Right atrium auricular region (tissue), 2 donors: ENCODE data around the gene TNRC6C. TPM values are rescaled to one million over a fixed set of nuclear protein-coding genes. Genes with fewer than 3 reads are reported as not detected.
A peak's percentile ranks its signal among the peaks of the same experiment; 100 is the strongest.

ENCODE experiments used
- DNase-seq: peaks from one replicate; pipeline ENCODE4 v3.0.0-alpha.2; 2019; ENCODE audit warnings: low spot score
- H3K27ac ChIP-seq, 2 donors: fragments of 200-600 bp; sonication (generic); 1 replicate in 1 of 2; 2 replicates in 1 of 2; pipeline ENCODE4 v1.5.1; 2016 to 2019
- H3K27me3 ChIP-seq, 2 donors: fragments of 200-600 bp; sonication (generic); one replicate each; pipeline versions ENCODE4 v1.5.1 to v1.6.0; 2017 to 2019
- H3K36me3 ChIP-seq: fragments of 200-600 bp; sonication (generic); one replicate; pipeline ENCODE4 v1.5.1; 2016
- H3K4me1 ChIP-seq, 2 donors: fragments of 200-600 bp; sonication (generic); one replicate each; pipeline versions ENCODE4 v1.5.1 to v1.6.0; 2017 to 2019
- H3K4me3 ChIP-seq, 2 donors: fragments of 200-600 bp; sonication (generic); 1 replicate in 1 of 2; 2 replicates in 1 of 2; pipeline ENCODE4 v1.5.1; 2017 to 2019; ENCODE audit warnings: mild to moderate bottlenecking in 1 of 2, moderate library complexity in 1 of 2
- H3K9me3 ChIP-seq, 2 donors: fragments of 200-600 bp; sonication (generic); one replicate each; pipeline ENCODE4 v1.5.1; 2019
- total RNA-seq, 2 donors: library from RNA; depleted of rRNA; stranded (reverse); fragments of >200 nt; gene quantifications; one replicate each; pipeline ENCODE4 v1.1.0, GENCODE V29; 2016
- TF ChIP-seq, protein P1 (sequence below), 2 donors: fragments of 200-600 bp; sonication (generic); IDR thresholded peaks; one replicate each; pipeline ENCODE4 v1.5.1; 2019; ENCODE audit warnings: antibody characterized with exemption in 2 of 2

Gene TNRC6C
- total RNA-seq, 2 donors from 2014 or later, result 8.7 to 13.0 TPM

DNA sequence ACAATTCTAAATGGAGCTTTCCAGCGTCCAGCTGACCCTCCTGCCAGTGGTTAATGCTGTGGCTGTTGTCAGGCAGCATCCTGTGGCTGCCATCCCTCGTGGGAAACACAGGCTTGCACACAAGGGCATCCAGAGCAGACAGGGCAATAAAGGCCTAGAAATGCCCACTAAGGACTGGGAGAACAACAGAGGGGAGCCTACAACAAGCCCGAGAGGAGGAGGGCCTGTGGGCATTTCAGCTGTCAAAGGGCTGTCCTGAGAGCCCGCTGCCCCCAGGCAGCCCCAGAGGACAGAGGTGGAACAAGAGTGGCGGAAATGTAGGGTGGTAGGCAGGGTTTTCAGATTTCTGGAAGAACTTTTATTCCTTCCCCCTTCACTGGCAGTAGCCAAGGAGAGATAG lies 81.1 kb downstream of the TNRC6C start:
- DNase-seq, result no peak
- H3K4me1 ChIP-seq, result peaks cover 0 to 22% of the 10 kb centered on the region in 2 donors

DNA sequence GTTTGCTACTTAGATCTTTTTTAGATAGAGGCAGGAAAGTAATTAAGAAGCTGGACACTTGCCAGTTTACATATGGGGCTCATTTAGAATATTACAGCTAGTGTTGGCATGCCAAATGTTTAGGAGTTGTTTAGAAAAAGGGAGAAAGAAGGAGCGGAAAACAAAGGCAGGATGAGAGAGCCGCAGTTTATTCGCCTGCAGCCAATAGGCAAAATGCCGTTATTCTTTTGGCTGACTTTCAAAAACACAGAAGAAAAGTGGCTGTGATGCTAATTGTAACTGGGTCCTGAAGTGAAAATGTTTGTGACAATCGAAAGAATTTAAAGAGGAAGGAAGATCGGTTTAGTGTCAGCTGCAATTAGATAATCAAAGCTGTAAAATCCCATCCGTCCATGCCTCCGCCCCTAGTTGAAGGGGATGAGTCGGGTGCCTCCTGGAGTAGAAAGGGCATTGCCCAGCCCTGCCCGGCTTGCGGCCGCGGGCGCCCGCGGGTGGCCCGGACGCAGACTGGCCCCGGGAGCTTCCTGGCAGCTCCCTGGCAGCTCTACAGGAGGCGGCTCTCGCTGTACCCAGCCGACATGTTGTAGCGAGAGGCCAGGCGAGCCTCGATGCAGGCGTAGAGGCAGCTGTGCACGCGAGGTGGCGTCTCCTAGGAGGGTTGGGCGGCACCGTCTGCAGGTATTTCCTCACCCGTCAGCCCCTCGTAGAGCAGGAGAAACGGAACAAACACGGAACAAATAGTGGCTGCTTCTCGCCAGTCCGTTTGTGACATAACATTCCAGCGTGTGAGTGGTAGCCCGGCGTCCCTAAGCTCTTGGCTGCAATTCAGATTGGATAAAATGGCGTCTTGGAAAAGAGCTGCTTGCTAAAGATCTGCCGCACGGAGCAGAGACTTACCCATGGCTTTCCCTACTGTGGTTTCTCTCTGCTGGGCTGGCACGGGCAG lies 82.2 kb downstream of the TNRC6C start:
- H3K27ac ChIP-seq, result peak overlapping the region; percentile 93 to 95
- no peaks in the 10 kb centered on the region for H3K27me3 ChIP-seq
- no peaks in the 10 kb centered on the region for H3K9me3 ChIP-seq
- peak overlapping the region; percentile 45 to 64 for H3K4me3 ChIP-seq
- DNase-seq, result peak; percentile 66
- TF ChIP-seq, protein P1, sequence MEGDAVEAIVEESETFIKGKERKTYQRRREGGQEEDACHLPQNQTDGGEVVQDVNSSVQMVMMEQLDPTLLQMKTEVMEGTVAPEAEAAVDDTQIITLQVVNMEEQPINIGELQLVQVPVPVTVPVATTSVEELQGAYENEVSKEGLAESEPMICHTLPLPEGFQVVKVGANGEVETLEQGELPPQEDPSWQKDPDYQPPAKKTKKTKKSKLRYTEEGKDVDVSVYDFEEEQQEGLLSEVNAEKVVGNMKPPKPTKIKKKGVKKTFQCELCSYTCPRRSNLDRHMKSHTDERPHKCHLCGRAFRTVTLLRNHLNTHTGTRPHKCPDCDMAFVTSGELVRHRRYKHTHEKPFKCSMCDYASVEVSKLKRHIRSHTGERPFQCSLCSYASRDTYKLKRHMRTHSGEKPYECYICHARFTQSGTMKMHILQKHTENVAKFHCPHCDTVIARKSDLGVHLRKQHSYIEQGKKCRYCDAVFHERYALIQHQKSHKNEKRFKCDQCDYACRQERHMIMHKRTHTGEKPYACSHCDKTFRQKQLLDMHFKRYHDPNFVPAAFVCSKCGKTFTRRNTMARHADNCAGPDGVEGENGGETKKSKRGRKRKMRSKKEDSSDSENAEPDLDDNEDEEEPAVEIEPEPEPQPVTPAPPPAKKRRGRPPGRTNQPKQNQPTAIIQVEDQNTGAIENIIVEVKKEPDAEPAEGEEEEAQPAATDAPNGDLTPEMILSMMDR (IDR thresholded peaks at IDR 0.05), result peak in 1 of 2 donors; percentile 32
- H3K4me1 ChIP-seq, result peaks cover 0 to 22% of the 10 kb centered on the region in 2 donors
- no peaks in the 10 kb centered on the region for H3K36me3 ChIP-seq

More for the DNA sequence above, 81.1 kb downstream of the TNRC6C start:
- TF ChIP-seq, protein P1 (IDR thresholded peaks at IDR 0.05), result no peak
- Histone ChIP-seq H3K27ac (peak overlapping the region; percentile 93 to 95), H3K36me3 (no peaks in the 10 kb centered on the region), H3K27me3 (no peaks in the 10 kb centered on the region), H3K9me3 (no peaks in the 10 kb centered on the region), H3K4me3 (no peak overlapping the region)

DNA sequence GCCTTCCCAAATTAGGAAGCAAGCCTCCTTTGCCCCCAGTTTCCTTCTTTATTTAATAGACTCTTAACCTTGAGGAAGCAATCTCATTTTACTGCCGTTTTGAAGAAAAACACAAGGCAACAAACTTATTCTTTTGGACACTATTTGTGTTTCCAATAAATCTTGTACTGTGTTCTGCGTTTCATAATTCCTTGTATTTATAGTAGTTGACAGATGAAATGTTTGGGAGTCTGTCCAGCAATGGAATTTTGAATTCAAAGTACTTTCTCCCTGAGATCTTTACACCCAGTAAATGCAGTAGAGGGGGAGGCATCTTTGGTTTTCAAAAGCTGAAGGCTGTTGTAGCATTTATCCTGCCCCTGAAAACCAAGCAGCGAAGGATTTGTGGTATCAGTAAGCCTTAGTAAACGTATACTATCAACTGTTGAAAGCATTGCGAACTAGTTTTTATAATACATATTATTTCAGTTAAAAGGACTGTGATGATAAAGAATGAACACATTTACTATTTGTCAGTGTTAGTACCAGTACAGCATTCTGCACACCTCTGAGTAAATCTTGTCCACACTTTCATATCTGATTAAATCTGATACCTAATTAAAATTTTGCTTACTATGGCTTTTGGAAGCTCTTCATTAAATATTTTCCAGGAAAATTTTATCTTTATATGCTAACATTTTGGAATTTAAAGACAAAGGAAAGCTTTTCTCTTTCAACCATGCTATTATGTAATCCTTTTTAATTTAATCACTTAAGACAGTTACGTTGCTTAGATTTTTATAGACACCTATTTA lies 83.1 kb downstream of the TNRC6C start:
- no peak for DNase-seq
- Histone ChIP-seq H3K9me3 (no peaks in the 10 kb centered on the region), H3K27ac (peak overlapping the region; percentile 93 to 95), H3K4me3 (peak overlapping the region; percentile 45 to 64), H3K4me1 (peaks cover 0 to 24% of the 10 kb centered on the region in 2 donors), H3K27me3 (no peaks in the 10 kb centered on the region), H3K36me3 (no peaks in the 10 kb centered on the region)
- TF ChIP-seq, protein P1 (IDR thresholded peaks at IDR 0.05), result no peak

DNA sequence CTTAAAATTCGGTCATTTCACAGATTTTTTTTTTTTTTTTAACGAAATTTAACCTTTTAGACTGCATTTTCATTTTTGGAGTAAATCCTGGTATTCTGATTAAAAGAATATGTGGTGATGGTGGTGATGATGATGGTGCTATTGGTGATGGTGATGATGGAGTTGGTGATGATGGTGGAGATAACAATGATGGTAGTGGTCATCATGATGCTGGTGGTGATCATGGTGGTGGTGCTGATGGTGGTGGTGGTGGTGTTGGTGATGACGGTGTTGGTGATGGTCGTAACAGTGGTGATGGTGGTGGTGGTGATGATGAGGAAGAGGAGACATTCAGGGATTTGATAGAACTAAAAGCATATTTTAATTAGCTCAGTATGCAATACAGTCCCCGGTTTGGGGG lies 84.0 kb downstream of the TNRC6C start:
- no peak overlapping the region for H3K4me3 ChIP-seq
- H3K4me1 ChIP-seq, result peaks cover 0 to 29% of the 10 kb centered on the region in 2 donors
- peak overlapping the region; percentile 93 to 95 for H3K27ac ChIP-seq
- H3K27me3 ChIP-seq, result no peaks in the 10 kb centered on the region
- no peaks in the 10 kb centered on the region for H3K36me3 ChIP-seq
- H3K9me3 ChIP-seq, result no peaks in the 10 kb centered on the region
- DNase-seq, result no peak
- TF ChIP-seq, protein P1 (IDR thresholded peaks at IDR 0.05), result no peak

DNA sequence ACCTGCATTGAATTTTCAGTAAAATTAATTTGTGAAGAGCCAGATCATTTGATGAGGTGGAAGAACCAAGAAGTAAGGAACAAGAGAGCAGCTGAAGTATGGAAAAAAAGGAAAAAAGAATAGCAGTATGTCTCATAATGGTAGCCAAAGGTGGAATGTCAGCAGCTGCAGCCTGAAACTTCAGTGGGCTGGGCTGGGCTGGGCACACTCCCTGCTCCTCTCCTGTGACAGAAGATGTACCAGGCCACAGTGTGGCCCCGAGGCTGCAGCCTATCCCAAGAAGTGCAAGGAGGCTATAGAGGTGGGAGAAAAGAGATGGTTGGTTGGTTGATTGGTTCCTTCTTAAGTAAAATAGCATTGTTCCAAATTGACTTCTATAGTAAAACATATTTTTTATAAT lies 84.5 kb downstream of the TNRC6C start:
- no peaks in the 10 kb centered on the region for H3K9me3 ChIP-seq
- H3K27ac ChIP-seq, result no peak overlapping the region
- H3K4me3 ChIP-seq, result no peak overlapping the region
- TF ChIP-seq, protein P1 (IDR thresholded peaks at IDR 0.05), result no peak
- H3K27me3 ChIP-seq, result no peaks in the 10 kb centered on the region
- no peaks in the 10 kb centered on the region for H3K36me3 ChIP-seq
- DNase-seq, result no peak
- peaks cover 0 to 29% of the 10 kb centered on the region in 2 donors for H3K4me1 ChIP-seq
